ENCODE measurements around the gene PMVK.
A peak's percentile ranks its signal among the peaks of the same experiment; 100 is the strongest.
"Not testable (repeated sequence)": the region's sequence is repeated elsewhere in the genome, so short reads cannot be mapped to it uniquely, and the experiment has no call there.

Gene PMVK

GRCh38 chr1:154936555-154937084 is at the start of gene PMVK:
PMVK (minus strand) TSS chr1:154936719; CDS start chr1:154936685, 34 bp downstream.
- peak within 1 kb of the TSS; percentile 85 to 99 (median 95) for H3K4me3 ChIP-seq (ENCODE audit: low read depth in 1 of 5, low read length in 5 of 5)
- H3K9me3 ChIP-seq (ENCODE audit: control insufficient read depth in 5 of 5, low read length in 5 of 5) = no peaks in the 10 kb centered on the region
- peaks cover 0 to 7% (median 5%) of the 10 kb centered on the region in 5 donors for H3K36me3 ChIP-seq (ENCODE audit: control insufficient read depth in 5 of 5, insufficient read depth in 5 of 5, low read length in 5 of 5)
- H3K4me1 ChIP-seq (ENCODE audit: control insufficient read depth in 5 of 5, insufficient read depth in 5 of 5, low read length in 5 of 5) = peaks cover 2 to 44% (median 39%) of the 10 kb centered on the region in 5 donors
- H3K27me3 ChIP-seq (ENCODE audit: control insufficient read depth in 5 of 5, insufficient read depth in 4 of 5, low read length in 5 of 5) = no peaks in the 10 kb centered on the region
- peak within 1 kb of the TSS; percentile 83 to 97 (median 94) for H3K9ac ChIP-seq (ENCODE audit: low read length in 5 of 5)
- H3K27ac ChIP-seq (ENCODE audit: low read depth, low read length) = peak within 1 kb of the TSS; percentile 100

- peak overlapping the region; percentile 87 to 96 (median 93) for H3K9ac ChIP-seq (ENCODE audit: low read length in 5 of 5)
These were observed 47.4 kb upstream of the PMVK start for GRCh38 chr1:154983776-154984466.

DNA sequence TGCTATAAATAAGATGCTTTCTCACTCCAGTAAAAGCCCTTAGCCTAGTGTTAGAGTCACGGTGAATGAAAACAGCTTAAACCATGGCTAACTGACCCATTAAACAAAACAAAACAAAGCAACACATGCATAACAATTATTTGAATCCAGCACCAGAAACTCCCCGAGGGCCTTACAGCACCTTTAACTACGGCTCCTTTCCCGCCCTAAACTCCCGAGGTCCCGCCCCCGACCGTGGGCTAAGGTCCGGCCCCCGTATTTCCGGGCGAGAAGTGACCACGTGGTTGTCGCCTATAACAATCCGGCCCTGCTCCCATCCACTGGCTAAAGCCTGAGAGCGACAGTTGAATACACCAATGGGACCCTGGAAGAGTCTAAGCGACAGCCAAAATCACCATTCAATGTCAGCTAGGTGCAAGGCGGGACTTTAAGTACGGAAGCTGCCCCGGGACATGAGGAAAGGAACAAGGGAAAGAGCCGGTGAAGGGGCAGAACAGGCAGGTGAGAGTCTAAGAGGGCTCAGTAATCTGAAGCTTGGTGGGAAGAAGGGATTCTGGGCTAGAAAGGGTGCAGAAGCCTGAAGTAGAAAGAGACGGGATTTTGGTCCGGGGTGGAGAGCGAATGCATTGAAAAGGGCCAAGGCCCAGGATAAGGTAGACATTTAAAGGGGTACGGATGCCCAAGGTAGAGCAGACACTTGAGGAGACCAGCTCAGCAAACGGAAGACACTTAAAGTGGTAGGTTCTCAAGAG is 46.6 kb upstream of the PMVK start, which contains the start of gene FLAD1:
TSS of gene FLAD1 (plus strand) at position 448 of the 752 bp plus-strand sequence. CDS start 351 bp downstream, outside the sequence.
- peaks cover 2 to 45% (median 37%) of the 10 kb centered on the region in 5 donors for H3K4me1 ChIP-seq (ENCODE audit: control insufficient read depth in 5 of 5, insufficient read depth in 5 of 5, low read length in 5 of 5)
- H3K36me3 ChIP-seq (ENCODE audit: control insufficient read depth in 5 of 5, insufficient read depth in 5 of 5, low read length in 5 of 5) = peaks cover 9 to 24% (median 14%) of the 10 kb centered on the region in 5 donors
- no peaks in the 10 kb centered on the region for H3K9me3 ChIP-seq (ENCODE audit: control insufficient read depth in 5 of 5, low read length in 5 of 5)
- H3K27me3 ChIP-seq (ENCODE audit: control insufficient read depth in 5 of 5, insufficient read depth in 4 of 5, low read length in 5 of 5) = no peaks in the 10 kb centered on the region
- peak within 1 kb of the TSS; percentile 91 for H3K27ac ChIP-seq (ENCODE audit: low read depth, low read length)
- H3K9ac ChIP-seq (ENCODE audit: low read length in 5 of 5) = peak within 1 kb of the TSS; percentile 87 to 96 (median 93)
- peak within 1 kb of the TSS; percentile 82 to 96 (median 89) for H3K4me3 ChIP-seq (ENCODE audit: low read depth in 1 of 5, low read length in 5 of 5)

More at GRCh38 chr1:154983776-154984466, 47.4 kb upstream of the PMVK start:
- Histone ChIP-seq H3K4me1 (ENCODE audit: control insufficient read depth in 5 of 5, insufficient read depth in 5 of 5, low read length in 5 of 5) (peaks cover 2 to 53% (median 43%) of the 10 kb centered on the region in 5 donors), H3K27ac (ENCODE audit: low read depth, low read length) (peak overlapping the region; percentile 91), H3K9me3 (ENCODE audit: control insufficient read depth in 5 of 5, low read length in 5 of 5) (no peaks in the 10 kb centered on the region), H3K27me3 (ENCODE audit: control insufficient read depth in 5 of 5, insufficient read depth in 4 of 5, low read length in 5 of 5) (no peaks in the 10 kb centered on the region), H3K36me3 (ENCODE audit: control insufficient read depth in 5 of 5, insufficient read depth in 5 of 5, low read length in 5 of 5) (peaks cover 4 to 26% (median 21%) of the 10 kb centered on the region in 5 donors), H3K4me3 (ENCODE audit: low read depth in 1 of 5, low read length in 5 of 5) (peak overlapping the region; percentile 82 to 96 (median 89))

- Histone ChIP-seq H3K9me3 (ENCODE audit: control insufficient read depth in 5 of 5, low read length in 5 of 5) (no peaks in the 10 kb centered on the region), H3K27me3 (ENCODE audit: control insufficient read depth in 5 of 5, insufficient read depth in 4 of 5, low read length in 5 of 5) (no peaks in the 10 kb centered on the region), H3K36me3 (ENCODE audit: control insufficient read depth in 5 of 5, insufficient read depth in 5 of 5, low read length in 5 of 5) (peaks cover 6 to 18% (median 11%) of the 10 kb centered on the region in 5 donors), H3K27ac (ENCODE audit: low read depth, low read length) (no peak overlapping the region), H3K4me1 (ENCODE audit: control insufficient read depth in 5 of 5, insufficient read depth in 5 of 5, low read length in 5 of 5) (peaks cover 2 to 37% (median 30%) of the 10 kb centered on the region in 5 donors), H3K9ac (ENCODE audit: low read length in 5 of 5) (peak overlapping the region in 3 of 5 donors; percentile 27 to 69 (median 64)), H3K4me3 (ENCODE audit: low read depth in 1 of 5, low read length in 5 of 5) (peak overlapping the region; percentile 68 to 96 (median 82))
These were observed 45.8 kb upstream of the PMVK start for GRCh38 chr1:154982341-154982740.

- peaks cover 5 to 16% (median 12%) of the 10 kb centered on the region in 5 donors for H3K36me3 ChIP-seq (ENCODE audit: control insufficient read depth in 5 of 5, insufficient read depth in 5 of 5, low read length in 5 of 5)
- no peak overlapping the region for H3K9ac ChIP-seq (ENCODE audit: low read length in 5 of 5)
- no peak overlapping the region for H3K4me3 ChIP-seq (ENCODE audit: low read depth in 1 of 5, low read length in 5 of 5)
- H3K4me1 ChIP-seq (ENCODE audit: control insufficient read depth in 5 of 5, insufficient read depth in 5 of 5, low read length in 5 of 5) = peaks cover 13 to 31% (median 26%) of the 10 kb centered on the region in 5 donors
- H3K27ac ChIP-seq (ENCODE audit: low read depth, low read length) = no peak overlapping the region
- H3K9me3 ChIP-seq (ENCODE audit: control insufficient read depth in 5 of 5, low read length in 5 of 5) = peaks cover 0 to 2% (median 0%) of the 10 kb centered on the region in 5 donors
- peaks cover 0 to 11% (median 0%) of the 10 kb centered on the region in 5 donors for H3K27me3 ChIP-seq (ENCODE audit: control insufficient read depth in 5 of 5, insufficient read depth in 4 of 5, low read length in 5 of 5)
These were observed 41.8 kb upstream of the PMVK start for GRCh38 chr1:154978360-154978759.

- peaks cover 0 to 11% (median 0%) of the 10 kb centered on the region in 5 donors for H3K27me3 ChIP-seq (ENCODE audit: control insufficient read depth in 5 of 5, insufficient read depth in 4 of 5, low read length in 5 of 5)
- peaks cover 5 to 16% (median 12%) of the 10 kb centered on the region in 5 donors for H3K36me3 ChIP-seq (ENCODE audit: control insufficient read depth in 5 of 5, insufficient read depth in 5 of 5, low read length in 5 of 5)
- H3K9me3 ChIP-seq (ENCODE audit: control insufficient read depth in 5 of 5, low read length in 5 of 5); H3K9ac ChIP-seq (ENCODE audit: low read length in 5 of 5); H3K27ac ChIP-seq (ENCODE audit: low read depth, low read length); H3K4me3 ChIP-seq (ENCODE audit: low read depth in 1 of 5, low read length in 5 of 5): not testable (repeated sequence)
- peaks cover 16 to 34% (median 29%) of the 10 kb centered on the region in 5 donors for H3K4me1 ChIP-seq (ENCODE audit: control insufficient read depth in 5 of 5, insufficient read depth in 5 of 5, low read length in 5 of 5)
These were observed 41.2 kb upstream of the PMVK start for GRCh38 chr1:154977762-154978161.

DNA sequence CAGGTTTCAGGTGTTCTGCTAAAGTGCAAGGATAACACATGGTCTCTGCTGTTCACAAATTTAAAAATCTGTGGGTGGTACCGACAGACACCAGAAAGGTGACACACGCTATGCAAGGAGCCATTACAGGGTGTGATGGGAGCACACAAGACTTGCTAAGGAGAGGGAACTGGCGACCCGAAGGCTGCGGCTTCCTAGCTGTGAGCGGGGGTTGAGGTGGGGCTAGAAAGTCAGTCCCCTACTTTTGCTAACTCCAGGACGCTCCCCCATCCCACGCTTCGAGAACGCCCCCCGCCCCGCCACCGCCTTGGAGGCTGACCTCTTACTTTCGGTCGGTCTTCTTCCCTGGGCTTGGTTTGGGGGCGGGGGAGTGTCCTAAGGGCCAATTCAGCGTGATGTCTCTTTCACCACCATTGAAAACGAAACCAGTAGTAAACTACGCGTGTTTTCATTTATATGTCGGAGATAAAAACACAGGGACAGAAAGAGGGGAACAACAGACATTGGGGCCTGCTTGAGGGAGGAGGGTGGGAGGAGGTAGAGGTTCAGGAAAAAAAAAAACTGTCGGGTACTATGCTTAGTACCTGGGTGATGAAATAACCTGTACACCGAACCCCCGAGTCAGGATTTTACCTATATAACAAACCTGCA is 39.0 kb upstream of the PMVK start:
- H3K36me3 ChIP-seq (ENCODE audit: control insufficient read depth in 5 of 5, insufficient read depth in 5 of 5, low read length in 5 of 5) = peaks cover 5 to 16% (median 12%) of the 10 kb centered on the region in 5 donors
- H3K9ac ChIP-seq (ENCODE audit: low read length in 5 of 5) = peak overlapping the region; percentile 74 to 100 (median 86)
- peaks cover 0 to 11% (median 0%) of the 10 kb centered on the region in 5 donors for H3K27me3 ChIP-seq (ENCODE audit: control insufficient read depth in 5 of 5, insufficient read depth in 4 of 5, low read length in 5 of 5)
- H3K4me3 ChIP-seq (ENCODE audit: low read depth in 1 of 5, low read length in 5 of 5) = peak overlapping the region; percentile 75 to 92 (median 84)
- peaks cover 29 to 50% (median 46%) of the 10 kb centered on the region in 5 donors for H3K4me1 ChIP-seq (ENCODE audit: control insufficient read depth in 5 of 5, insufficient read depth in 5 of 5, low read length in 5 of 5)
- H3K27ac ChIP-seq (ENCODE audit: low read depth, low read length) = peak overlapping the region; percentile 97
- peaks cover 0 to 2% (median 0%) of the 10 kb centered on the region in 5 donors for H3K9me3 ChIP-seq (ENCODE audit: control insufficient read depth in 5 of 5, low read length in 5 of 5)

GRCh38 chr1:154974808-154975408 is 38.4 kb upstream of the PMVK start:
- Histone ChIP-seq H3K27ac (ENCODE audit: low read depth, low read length) (peak overlapping the region; percentile 97), H3K4me1 (ENCODE audit: control insufficient read depth in 5 of 5, insufficient read depth in 5 of 5, low read length in 5 of 5) (peaks cover 29 to 56% (median 52%) of the 10 kb centered on the region in 5 donors), H3K27me3 (ENCODE audit: control insufficient read depth in 5 of 5, insufficient read depth in 4 of 5, low read length in 5 of 5) (peaks cover 0 to 11% (median 0%) of the 10 kb centered on the region in 5 donors), H3K4me3 (ENCODE audit: low read depth in 1 of 5, low read length in 5 of 5) (peak overlapping the region; percentile 75 to 92 (median 84)), H3K9me3 (ENCODE audit: control insufficient read depth in 5 of 5, low read length in 5 of 5) (peaks cover 0 to 2% (median 0%) of the 10 kb centered on the region in 5 donors), H3K36me3 (ENCODE audit: control insufficient read depth in 5 of 5, insufficient read depth in 5 of 5, low read length in 5 of 5) (peaks cover 5 to 16% (median 12%) of the 10 kb centered on the region in 5 donors), H3K9ac (ENCODE audit: low read length in 5 of 5) (peak overlapping the region; percentile 74 to 100 (median 86))
